Caco-2 (cell line): ENCODE data around the gene CADPS. TPM values are rescaled to one million over a fixed set of nuclear protein-coding genes. Genes with fewer than 3 reads are reported as not detected.

Source experiments
- BruUV-seq: library from RNA; stranded (reverse); fragments of 400-500 nt; replicated peaks from 2 replicates; lab custom pipeline; 2021; lab: Mats Ljungman, UMichigan
- CTCF ChIA-PET: fragments of 300-600 bp; sonication (Branson Sonifier 250); formaldehyde crosslinking; loops from one replicate; lab custom pipeline; 2022; ENCODE audit warnings: antibody characterized with exemption; lab: Charles Lee
- POLR2A ChIA-PET: fragments of 300-600 bp; sonication (Branson Sonifier 250); formaldehyde crosslinking; loops from one replicate; lab custom pipeline; 2022; ENCODE audit warnings: antibody characterized with exemption; lab: Charles Lee
- DNase-seq, 2 experiments: peaks; one replicate each; pipeline versions ENCODE4 v3.0.0 to v3.0.0-alpha.2; 2020 to 2022
- H3K27me3 ChIP-seq: replicated peaks from 2 replicates; pipeline ENCODE4 v1.6.0; 2011; ENCODE audit warnings: low read length; ENCODE audit not compliant: control insufficient read depth, insufficient read depth
- H3K36me3 ChIP-seq: 2 replicates; pipeline ENCODE4 v1.5.1; 2011; ENCODE audit warnings: low read length; ENCODE audit not compliant: control insufficient read depth, insufficient read depth
- H3K4me1 ChIP-seq: fragments of 250-450 bp; sonication (Bioruptor Pico); 2 replicates; pipeline ENCODE4 v1.5.1; 2020; ENCODE audit warnings: mild to moderate bottlenecking
- H3K4me3 ChIP-seq: 2 replicates; pipeline ENCODE4 v1.5.1; 2011; ENCODE audit warnings: low read depth, mild to moderate bottlenecking, control low read depth, low read length
- H3K9me3 ChIP-seq: fragments of 250-450 bp; sonication (Bioruptor Pico); 2 replicates; pipeline ENCODE4 v1.5.1; 2020; ENCODE audit warnings: mild to moderate bottlenecking, moderate library complexity
- H3K27ac Mint-ChIP-seq: one replicate; pipeline ENCODE4 v1.8.0; 2022; ENCODE audit warnings: mixed read lengths; ENCODE audit not compliant: unreplicated experiment
- H3K27me3 Mint-ChIP-seq: one replicate; pipeline ENCODE4 v1.8.0; 2022; ENCODE audit warnings: mixed read lengths; ENCODE audit not compliant: insufficient read depth, unreplicated experiment
- H3K36me3 Mint-ChIP-seq: one replicate; pipeline ENCODE4 v1.8.0; 2022; ENCODE audit warnings: mild to moderate bottlenecking, mixed read lengths; ENCODE audit not compliant: insufficient read depth, unreplicated experiment
- H3K4me1 Mint-ChIP-seq: one replicate; pipeline ENCODE4 v1.8.0; 2022; ENCODE audit warnings: low read depth, mixed read lengths; ENCODE audit not compliant: unreplicated experiment
- H3K4me3 Mint-ChIP-seq: one replicate; pipeline ENCODE4 v1.8.0; 2022; ENCODE audit warnings: mild to moderate bottlenecking, moderate library complexity, mixed read lengths; ENCODE audit not compliant: unreplicated experiment
- H3K9me3 Mint-ChIP-seq: one replicate; pipeline ENCODE4 v1.8.0; 2022; ENCODE audit warnings: mixed read lengths; ENCODE audit not compliant: unreplicated experiment
- intact Hi-C: fragments of 100-400 bp; cut with micrococcal nuclease; formaldehyde crosslinking; loops from one replicate; pipeline ENCODE4 v1.10.0; 2022; ENCODE audit not compliant: unreplicated experiment
- total RNA-seq: library from RNA; stranded (reverse); gene quantifications from 2 replicates; pipeline ENCODE4 v1.2.3, GENCODE V29; 2022
- TF ChIP-seq, protein P1 (sequence below), 2 experiments: fragments of 200-600 bp in 1 of 2; IDR thresholded peaks; 1 replicate in 1 of 2; 2 replicates in 1 of 2; pipeline versions ENCODE4 v1.5.1 to v1.8.0; 2011 to 2022; ENCODE audit warnings: antibody characterized with exemption in 1 of 2, control low read depth in 1 of 2, inconsistent platforms in 1 of 2, low read depth in 1 of 2, low read length in 1 of 2, mild to moderate bottlenecking in 1 of 2, moderate library complexity in 1 of 2; ENCODE audit not compliant: insufficient read depth in 1 of 2, severe bottlenecking in 1 of 2, unreplicated experiment in 1 of 2

Gene CADPS
- total RNA-seq, 1 experiment from 2014 or later, result not detected

DNA sequence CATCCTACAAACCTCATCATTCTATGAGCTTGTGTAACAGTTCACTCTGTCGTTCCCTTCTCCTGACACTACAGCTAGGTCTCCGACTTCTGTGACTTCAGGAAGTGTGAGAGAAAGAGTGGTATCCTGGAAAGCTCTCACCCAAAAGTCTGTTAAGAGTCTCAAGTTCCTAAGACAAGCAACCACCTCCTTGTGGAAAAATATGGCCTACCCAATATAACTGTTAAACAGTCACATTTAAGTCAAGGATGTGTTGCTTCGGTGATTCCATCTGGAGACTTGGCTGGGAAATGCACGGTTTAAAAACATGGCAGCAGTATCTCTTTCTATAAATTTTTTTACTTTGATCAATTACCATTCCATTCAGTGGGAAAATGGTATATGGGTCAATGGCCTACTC lies 515.7 kb downstream of the CADPS start:
- no peaks in the 10 kb centered on the region for H3K9me3 ChIP-seq
- no peaks in the 10 kb centered on the region for H3K4me1 Mint-ChIP-seq
- no peaks in the 10 kb centered on the region for H3K4me1 ChIP-seq
- POLR2A ChIA-PET, result no interaction called here
- intact Hi-C loops, result no loop called here
- peaks cover 3% of the 10 kb centered on the region for H3K27me3 Mint-ChIP-seq
- no TSS peak for BruUV-seq
- DNase-seq, result no peak
- CTCF ChIA-PET, result no interaction called here
- no peak overlapping the region for H3K4me3 Mint-ChIP-seq
- TF ChIP-seq, protein P1, sequence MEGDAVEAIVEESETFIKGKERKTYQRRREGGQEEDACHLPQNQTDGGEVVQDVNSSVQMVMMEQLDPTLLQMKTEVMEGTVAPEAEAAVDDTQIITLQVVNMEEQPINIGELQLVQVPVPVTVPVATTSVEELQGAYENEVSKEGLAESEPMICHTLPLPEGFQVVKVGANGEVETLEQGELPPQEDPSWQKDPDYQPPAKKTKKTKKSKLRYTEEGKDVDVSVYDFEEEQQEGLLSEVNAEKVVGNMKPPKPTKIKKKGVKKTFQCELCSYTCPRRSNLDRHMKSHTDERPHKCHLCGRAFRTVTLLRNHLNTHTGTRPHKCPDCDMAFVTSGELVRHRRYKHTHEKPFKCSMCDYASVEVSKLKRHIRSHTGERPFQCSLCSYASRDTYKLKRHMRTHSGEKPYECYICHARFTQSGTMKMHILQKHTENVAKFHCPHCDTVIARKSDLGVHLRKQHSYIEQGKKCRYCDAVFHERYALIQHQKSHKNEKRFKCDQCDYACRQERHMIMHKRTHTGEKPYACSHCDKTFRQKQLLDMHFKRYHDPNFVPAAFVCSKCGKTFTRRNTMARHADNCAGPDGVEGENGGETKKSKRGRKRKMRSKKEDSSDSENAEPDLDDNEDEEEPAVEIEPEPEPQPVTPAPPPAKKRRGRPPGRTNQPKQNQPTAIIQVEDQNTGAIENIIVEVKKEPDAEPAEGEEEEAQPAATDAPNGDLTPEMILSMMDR (IDR thresholded peaks at IDR 0.05; ENCODE audit: insufficient read depth in 1 of 2, low read depth in 1 of 2, low read length in 1 of 2, severe bottlenecking in 1 of 2, unreplicated experiment in 1 of 2), result no peak
- no peaks in the 10 kb centered on the region for H3K9me3 Mint-ChIP-seq
- no peaks in the 10 kb centered on the region for H3K36me3 Mint-ChIP-seq
- H3K36me3 ChIP-seq, result no peaks in the 10 kb centered on the region
- no peak overlapping the region for H3K27ac Mint-ChIP-seq
- no peaks in the 10 kb centered on the region for H3K27me3 ChIP-seq
- H3K4me3 ChIP-seq, result no peak overlapping the region

DNA sequence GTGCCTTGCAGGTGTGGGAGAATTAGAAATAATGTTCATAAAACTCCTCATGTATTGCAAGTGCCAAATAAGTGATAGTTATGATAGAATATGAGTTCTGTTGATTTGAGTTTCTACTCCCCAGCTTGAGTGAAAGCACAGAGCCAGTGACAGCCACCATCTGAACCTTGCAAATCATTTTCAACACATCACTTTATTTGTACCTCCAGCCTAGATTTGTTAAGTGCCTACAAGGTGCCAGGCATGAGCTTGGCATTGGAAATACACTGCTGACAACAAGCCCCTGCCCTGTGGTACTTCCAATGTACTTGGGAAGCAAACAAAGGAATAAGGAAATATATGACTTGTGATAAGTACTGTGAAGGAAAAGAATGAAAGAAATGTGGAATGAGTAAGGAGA lies 518.9 kb downstream of the CADPS start:
- POLR2A ChIA-PET, result no interaction called here
- no peak overlapping the region for H3K4me3 Mint-ChIP-seq
- no peaks in the 10 kb centered on the region for H3K9me3 Mint-ChIP-seq
- TF ChIP-seq, protein P1 (IDR thresholded peaks at IDR 0.05; ENCODE audit: insufficient read depth in 1 of 2, low read depth in 1 of 2, low read length in 1 of 2, severe bottlenecking in 1 of 2, unreplicated experiment in 1 of 2), result no peak
- H3K4me1 Mint-ChIP-seq, result no peaks in the 10 kb centered on the region
- no peaks in the 10 kb centered on the region for H3K36me3 Mint-ChIP-seq
- intact Hi-C loops, result no loop called here
- no peak for DNase-seq
- no peak overlapping the region for H3K27ac Mint-ChIP-seq
- CTCF ChIA-PET, result no interaction called here
- Histone ChIP-seq H3K36me3 (no peaks in the 10 kb centered on the region), H3K27me3 (no peaks in the 10 kb centered on the region), H3K9me3 (no peaks in the 10 kb centered on the region), H3K4me1 (no peaks in the 10 kb centered on the region), H3K4me3 (no peak overlapping the region)
- BruUV-seq, result no TSS peak
- peaks cover 8% of the 10 kb centered on the region for H3K27me3 Mint-ChIP-seq

DNA sequence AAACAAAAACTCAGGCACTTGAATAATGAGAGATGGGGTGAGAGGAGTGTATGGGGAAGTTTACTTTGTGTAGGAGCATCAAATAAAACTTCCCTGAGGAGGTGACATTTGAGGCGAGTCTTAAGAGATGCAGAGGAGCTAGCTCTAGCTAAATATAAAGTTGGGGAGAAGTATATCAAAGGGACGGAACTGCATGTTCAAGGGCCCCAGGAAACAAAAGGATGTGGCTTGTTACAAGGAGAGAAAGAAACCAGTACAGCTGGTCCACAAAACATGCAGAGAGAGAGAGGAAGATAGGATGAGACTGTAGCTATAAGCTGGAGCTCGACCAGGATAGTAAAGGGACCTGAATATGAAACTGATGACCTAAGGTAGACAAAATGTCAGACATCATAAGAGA lies 519.5 kb downstream of the CADPS start:
- H3K4me3 Mint-ChIP-seq, result no peak overlapping the region
- no peaks in the 10 kb centered on the region for H3K4me1 ChIP-seq
- no peak overlapping the region for H3K27ac Mint-ChIP-seq
- no TSS peak for BruUV-seq
- DNase-seq, result no peak
- intact Hi-C loops, result no loop called here
- H3K4me3 ChIP-seq, result no peak overlapping the region
- H3K27me3 Mint-ChIP-seq, result peaks cover 11% of the 10 kb centered on the region
- H3K27me3 ChIP-seq, result no peaks in the 10 kb centered on the region
- no peaks in the 10 kb centered on the region for H3K4me1 Mint-ChIP-seq
- POLR2A ChIA-PET, result no interaction called here
- H3K36me3 Mint-ChIP-seq, result no peaks in the 10 kb centered on the region
- no peaks in the 10 kb centered on the region for H3K9me3 ChIP-seq
- CTCF ChIA-PET, result no interaction called here
- TF ChIP-seq, protein P1 (IDR thresholded peaks at IDR 0.05; ENCODE audit: insufficient read depth in 1 of 2, low read depth in 1 of 2, low read length in 1 of 2, severe bottlenecking in 1 of 2, unreplicated experiment in 1 of 2), result no peak
- H3K9me3 Mint-ChIP-seq, result no peaks in the 10 kb centered on the region
- H3K36me3 ChIP-seq, result no peaks in the 10 kb centered on the region
